ENCODE measurements around the gene ZNF613.

Gene ZNF613

DNA sequence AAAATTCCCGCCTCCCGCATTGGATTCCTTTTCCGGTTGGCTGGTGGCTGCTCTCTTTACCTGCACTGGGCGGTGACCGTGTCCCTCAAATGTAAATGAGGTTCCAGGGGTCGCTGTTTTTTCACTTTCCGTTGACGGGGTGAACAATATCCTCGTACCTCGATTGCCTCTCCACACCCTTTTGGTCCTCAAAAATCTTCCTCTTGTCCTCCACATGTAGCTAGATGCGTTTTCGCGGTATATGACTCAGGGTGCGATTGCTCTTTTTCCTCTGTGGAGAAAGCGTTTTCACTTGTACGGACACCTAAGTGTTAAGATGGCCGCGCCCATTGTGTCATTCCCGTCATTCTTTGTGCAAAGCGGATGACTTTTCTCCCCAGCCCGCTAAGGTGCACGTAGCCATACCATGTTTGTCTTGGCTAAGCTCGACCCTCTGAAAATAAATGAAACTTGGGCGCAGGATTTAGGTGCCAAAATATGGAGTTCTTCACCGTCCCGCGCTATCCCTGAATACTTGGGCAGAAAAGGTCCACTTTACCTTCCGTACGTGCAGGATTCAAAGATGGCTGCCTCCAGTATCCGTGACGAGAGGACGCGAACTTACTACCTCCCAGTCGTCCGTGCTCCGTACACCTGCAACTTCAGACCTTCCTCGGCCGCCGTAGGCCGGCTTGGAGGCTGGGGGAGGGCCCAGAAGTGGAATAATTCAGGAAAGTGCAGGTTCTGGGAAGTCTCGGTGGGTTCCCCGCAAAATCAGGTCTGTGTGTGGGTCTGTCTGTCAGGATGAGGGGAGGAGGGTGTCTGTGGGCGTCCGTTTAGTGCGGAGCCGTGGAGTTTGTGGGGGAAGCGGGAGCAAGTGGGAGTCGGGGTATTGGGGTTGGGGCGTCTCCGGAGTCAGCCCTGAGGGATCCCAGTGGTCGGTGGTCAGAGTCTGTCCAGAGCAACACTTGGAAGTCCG is at the start of gene ZNF613:
Gene ZNF613 (plus strand): TSS at position 689 of the 958 bp plus-strand sequence. CDS start 8,749 bp downstream, outside the sequence.
- peaks cover 100% of the 10 kb centered on the region for H3K9me3 Mint-ChIP-seq

DNA sequence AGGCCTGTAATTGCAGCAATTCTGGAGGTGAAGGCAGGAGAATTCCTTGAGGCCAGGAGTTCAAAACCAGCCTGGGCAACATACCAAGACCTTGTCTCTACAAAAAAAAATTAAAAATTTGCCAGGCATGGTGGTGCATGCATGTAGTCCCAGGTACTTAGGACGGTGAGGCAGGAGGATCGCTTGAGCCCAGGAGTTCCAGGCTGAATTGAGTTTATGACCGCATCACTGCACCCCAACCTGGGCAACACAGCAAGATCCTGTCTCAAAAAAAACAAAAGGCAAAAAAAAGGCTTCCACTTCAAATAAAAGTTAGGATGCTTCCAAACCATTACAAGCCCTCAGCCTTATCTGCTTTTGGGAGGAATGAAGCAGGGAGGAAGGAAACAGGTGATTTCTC is 44.8 kb upstream of the ZNF613 start:
- no peaks in the 10 kb centered on the region for H3K27me3 Mint-ChIP-seq (ENCODE audit: low read depth, poor library complexity)
- H3K9me3 Mint-ChIP-seq: peaks cover 93% of the 10 kb centered on the region

More for the DNA sequence above, at the start of gene ZNF613:
- peak; percentile 76 for DNase-seq
- Mint-ChIP-seq H3K36me3 (ENCODE audit: low read depth) (peaks cover 64% of the 10 kb centered on the region), H3K27me3 (ENCODE audit: low read depth, poor library complexity) (peaks cover 18% of the 10 kb centered on the region), H3K4me1 (peaks cover 14% of the 10 kb centered on the region), H3K4me3 (peak within 1 kb of the TSS; percentile 99), H3K27ac (peak within 1 kb of the TSS; percentile 91)
- no peak for TF ChIP-seq CTCF (IDR thresholded peaks at IDR 0.05)

GRCh38 chr19:51884713-51885112 is 42.6 kb upstream of the ZNF613 start:
- Mint-ChIP-seq H3K4me1 (peaks cover 12% of the 10 kb centered on the region), H3K9me3 (peaks cover 97% of the 10 kb centered on the region), H3K36me3 (ENCODE audit: low read depth) (peaks cover 93% of the 10 kb centered on the region), H3K27ac (no peak overlapping the region), H3K4me3 (no peak overlapping the region), H3K27me3 (ENCODE audit: low read depth, poor library complexity) (no peaks in the 10 kb centered on the region)
- DNase-seq: no peak
- TF ChIP-seq CTCF (IDR thresholded peaks at IDR 0.05): no peak

More for the DNA sequence above, 44.8 kb upstream of the ZNF613 start:
- peaks cover 3% of the 10 kb centered on the region for H3K4me1 Mint-ChIP-seq
- TF ChIP-seq CTCF (IDR thresholded peaks at IDR 0.05): no peak
- no peak overlapping the region for H3K27ac Mint-ChIP-seq
- peaks cover 93% of the 10 kb centered on the region for H3K36me3 Mint-ChIP-seq (ENCODE audit: low read depth)
- no peak for DNase-seq
- no peak overlapping the region for H3K4me3 Mint-ChIP-seq

GRCh38 chr19:51887522-51888498 is 39.5 kb upstream of the ZNF613 start, which contains the start of gene ZNF577:
Gene ZNF577 (minus strand): TSS chr19:51887951. CDS start chr19:51880382, 7,569 bp downstream.
- peaks cover 98% of the 10 kb centered on the region for H3K36me3 Mint-ChIP-seq (ENCODE audit: low read depth)
- H3K9me3 Mint-ChIP-seq: peaks cover 97% of the 10 kb centered on the region

More at GRCh38 chr19:51887522-51888498, 39.5 kb upstream of the ZNF613 start, which contains the start of gene ZNF577:
- Mint-ChIP-seq H3K4me1 (peaks cover 12% of the 10 kb centered on the region), H3K27me3 (ENCODE audit: low read depth, poor library complexity) (peaks cover 4% of the 10 kb centered on the region), H3K4me3 (peak within 1 kb of the TSS; percentile 100), H3K27ac (peak within 1 kb of the TSS; percentile 98)
- DNase-seq: peak; percentile 82
- TF ChIP-seq CTCF (IDR thresholded peaks at IDR 0.05): no peak
